Measurements from ENCODE around the gene CCNY.

Gene CCNY

GRCh38 chr10:35318551-35318950, 17.8 kb upstream of the CCNY start:
- no peak for FAIRE-seq
- TF ChIP-seq POLR2A (IDR thresholded peaks at IDR 0.05; ENCODE audit: low read depth, low read length): no peak
- no peak for TF ChIP-seq TAF1 (IDR thresholded peaks at IDR 0.05; ENCODE audit: borderline replicate concordance, low read depth, low read length)
- TF ChIP-seq POLR2AphosphoS5 (IDR thresholded peaks at IDR 0.05; ENCODE audit: low read depth, low read length): no peak

GRCh38 chr10:35320341-35320740, 16.0 kb upstream of the CCNY start:
- no peak for DNase-seq (ENCODE audit: insufficient read length)
- TF ChIP-seq TAF1 (IDR thresholded peaks at IDR 0.05; ENCODE audit: borderline replicate concordance, low read depth, low read length) (no peak), POLR2A (IDR thresholded peaks at IDR 0.05; ENCODE audit: low read depth, low read length) (no peak), POLR2AphosphoS5 (IDR thresholded peaks at IDR 0.05; ENCODE audit: low read depth, low read length) (no peak)
- FAIRE-seq: no peak

More at GRCh38 chr10:35318551-35318950, 17.8 kb upstream of the CCNY start:
- no peak for DNase-seq (ENCODE audit: insufficient read length)

- DNase-seq (ENCODE audit: insufficient read length): no peak
- no peak for TF ChIP-seq POLR2A (IDR thresholded peaks at IDR 0.05; ENCODE audit: low read depth, low read length)
- TF ChIP-seq TAF1 (IDR thresholded peaks at IDR 0.05; ENCODE audit: borderline replicate concordance, low read depth, low read length): no peak
- no peak for TF ChIP-seq POLR2AphosphoS5 (IDR thresholded peaks at IDR 0.05; ENCODE audit: low read depth, low read length)
- no peak for FAIRE-seq
Measured at GRCh38 chr10:35322636-35323035, 13.7 kb upstream of the CCNY start.

GRCh38 chr10:35324196-35324595, 12.1 kb upstream of the CCNY start:
- TF ChIP-seq POLR2A (IDR thresholded peaks at IDR 0.05; ENCODE audit: low read depth, low read length): no peak
- no peak for TF ChIP-seq TAF1 (IDR thresholded peaks at IDR 0.05; ENCODE audit: borderline replicate concordance, low read depth, low read length)
- TF ChIP-seq POLR2AphosphoS5 (IDR thresholded peaks at IDR 0.05; ENCODE audit: low read depth, low read length): no peak
- no peak for DNase-seq (ENCODE audit: insufficient read length)
- no peak for FAIRE-seq

- TF ChIP-seq POLR2A (IDR thresholded peaks at IDR 0.05; ENCODE audit: low read depth, low read length) (no peak), TAF1 (IDR thresholded peaks at IDR 0.05; ENCODE audit: borderline replicate concordance, low read depth, low read length) (no peak), POLR2AphosphoS5 (IDR thresholded peaks at IDR 0.05; ENCODE audit: low read depth, low read length) (no peak)
- DNase-seq (ENCODE audit: insufficient read length): no peak
Measured at GRCh38 chr10:35326466-35327235, 9.7 kb upstream of the CCNY start.

GRCh38 chr10:35327790-35328403, 8.4 kb upstream of the CCNY start:
- FAIRE-seq: no peak
- TF ChIP-seq POLR2AphosphoS5 (IDR thresholded peaks at IDR 0.05; ENCODE audit: low read depth, low read length): no peak
- TF ChIP-seq TAF1 (IDR thresholded peaks at IDR 0.05; ENCODE audit: borderline replicate concordance, low read depth, low read length): no peak
- no peak for TF ChIP-seq POLR2A (IDR thresholded peaks at IDR 0.05; ENCODE audit: low read depth, low read length)
- DNase-seq (ENCODE audit: insufficient read length): no peak

More at GRCh38 chr10:35326466-35327235, 9.7 kb upstream of the CCNY start:
- no peak for FAIRE-seq

- no peak for TF ChIP-seq POLR2AphosphoS5 (IDR thresholded peaks at IDR 0.05; ENCODE audit: low read depth, low read length)
- peak; percentile 57 for FAIRE-seq
Measured at GRCh38 chr10:35328404-35329037, 7.8 kb upstream of the CCNY start.

GRCh38 chr10:35329520-35329919, 6.8 kb upstream of the CCNY start:
- TF ChIP-seq POLR2A (IDR thresholded peaks at IDR 0.05; ENCODE audit: low read depth, low read length) (no peak), TAF1 (IDR thresholded peaks at IDR 0.05; ENCODE audit: borderline replicate concordance, low read depth, low read length) (no peak), POLR2AphosphoS5 (IDR thresholded peaks at IDR 0.05; ENCODE audit: low read depth, low read length) (no peak)
- DNase-seq (ENCODE audit: insufficient read length): no peak
- no peak for FAIRE-seq

More at GRCh38 chr10:35328404-35329037, 7.8 kb upstream of the CCNY start:
- DNase-seq (ENCODE audit: insufficient read length): no peak

GRCh38 chr10:35331894-35332640, 4.2 kb upstream of the CCNY start:
- TF ChIP-seq TAF1 (IDR thresholded peaks at IDR 0.05; ENCODE audit: borderline replicate concordance, low read depth, low read length): no peak
- no peak for TF ChIP-seq POLR2AphosphoS5 (IDR thresholded peaks at IDR 0.05; ENCODE audit: low read depth, low read length)
- TF ChIP-seq POLR2A (IDR thresholded peaks at IDR 0.05; ENCODE audit: low read depth, low read length): no peak
- FAIRE-seq (no peak), DNase-seq (ENCODE audit: insufficient read length) (no peak)

GRCh38 chr10:35334297-35334696, 2.0 kb upstream of the CCNY start:
- FAIRE-seq (no peak), DNase-seq (ENCODE audit: insufficient read length) (no peak)
- TF ChIP-seq TAF1 (IDR thresholded peaks at IDR 0.05; ENCODE audit: borderline replicate concordance, low read depth, low read length): no peak
- no peak for TF ChIP-seq POLR2AphosphoS5 (IDR thresholded peaks at IDR 0.05; ENCODE audit: low read depth, low read length)
- no peak for TF ChIP-seq POLR2A (IDR thresholded peaks at IDR 0.05; ENCODE audit: low read depth, low read length)
